IMR-90 (cell line): ENCODE measurements around the gene CLASRP. TPM values are rescaled to one million over a fixed set of nuclear protein-coding genes. Genes with fewer than 3 reads are reported as not detected.

ENCODE experiments used
- ATAC-seq: fragments of 200-7000 bp; cut with Tn5 transposase; 2 replicates; pipeline ENCODE4 v1.9.1; 2020; ENCODE audit warnings: low read depth, mild to moderate bottlenecking, moderate library complexity
- BruUV-seq: library from RNA; stranded (reverse); fragments of 400-500 nt; replicated peaks from 2 replicates; lab custom pipeline; 2021; lab: Mats Ljungman, UMichigan
- CTCF ChIA-PET: fragments of 300-600 bp; formaldehyde crosslinking; extraction: SDS; loops from one replicate; lab custom pipeline; 2021; ENCODE audit warnings: antibody characterized with exemption; lab: Yijun Ruan, JAX
- POLR2A ChIA-PET: fragments of 300-600 bp; sonication (Branson Sonifier 250); formaldehyde crosslinking; loops from one replicate; lab custom pipeline; 2022; ENCODE audit warnings: antibody characterized with exemption; ENCODE audit not compliant: unreplicated experiment; lab: Charles Lee
- DNase-seq: peaks from one replicate; pipeline ENCODE4 v3.0.0; 2013
- H2AFZ ChIP-seq: replicated peaks from 2 replicates; pipeline ENCODE3; 2013; ENCODE audit warnings: low read length, mild to moderate bottlenecking; ENCODE audit not compliant: poor library complexity
- H2AK5ac ChIP-seq: 2 replicates; pipeline ENCODE4 v1.6.1; 2013; ENCODE audit warnings: low read depth, low read length, inconsistent platforms
- H2AK9ac ChIP-seq: replicated peaks from 2 replicates; pipeline ENCODE3; 2013; ENCODE audit warnings: mild to moderate bottlenecking, low read depth, low read length, moderate library complexity; ENCODE audit not compliant: poor library complexity
- H2BK120ac ChIP-seq: 2 replicates; pipeline ENCODE4 v1.6.1; 2013; ENCODE audit warnings: low read depth, low read length, inconsistent platforms
- H2BK15ac ChIP-seq: 3 replicates; pipeline ENCODE4 v1.6.1; 2013; ENCODE audit warnings: low read depth, low read length, inconsistent platforms
- H2BK20ac ChIP-seq: 2 replicates; pipeline ENCODE4 v1.6.1; 2013; ENCODE audit warnings: low read depth, mild to moderate bottlenecking, inconsistent platforms, low read length, moderate library complexity
- H2BK5ac ChIP-seq: 2 replicates; pipeline ENCODE4 v1.6.1; 2013; ENCODE audit warnings: mild to moderate bottlenecking, low read depth, low read length, inconsistent platforms; ENCODE audit not compliant: poor library complexity, severe bottlenecking
- H3K14ac ChIP-seq: replicated peaks from 2 replicates; pipeline ENCODE4 v1.6.1; 2013; ENCODE audit warnings: low read depth, low read length, inconsistent platforms
- H3K18ac ChIP-seq: 2 replicates; pipeline ENCODE4 v1.6.1; 2013; ENCODE audit warnings: low read depth, low read length, control low read depth
- H3K23ac ChIP-seq: 2 replicates; pipeline ENCODE4 v1.6.1; 2013; ENCODE audit warnings: low read depth, low read length, inconsistent platforms
- H3K27ac ChIP-seq: 2 replicates; pipeline ENCODE4 v1.5.1; 2013; ENCODE audit warnings: mild to moderate bottlenecking, control low read depth, low read length; ENCODE audit not compliant: insufficient read depth
- H3K27me3 ChIP-seq: 2 replicates; pipeline ENCODE4 v1.6.1; 2013; ENCODE audit warnings: low read length; ENCODE audit not compliant: control insufficient read depth, insufficient read depth
- H3K36me3 ChIP-seq: 2 replicates; pipeline ENCODE4 v1.6.1; 2013; ENCODE audit warnings: low read length, mixed read lengths; ENCODE audit not compliant: control insufficient read depth, insufficient read depth
- H3K4ac ChIP-seq: 2 replicates; pipeline ENCODE4 v1.6.1; 2013; ENCODE audit warnings: low read depth, low read length, inconsistent platforms
- H3K4me1 ChIP-seq: 2 replicates; pipeline ENCODE4 v1.6.1; 2013; ENCODE audit warnings: low read length, mixed read lengths; ENCODE audit not compliant: control insufficient read depth, insufficient read depth
- H3K4me2 ChIP-seq: 2 replicates; pipeline ENCODE4 v1.6.1; 2013; ENCODE audit warnings: low read depth, mild to moderate bottlenecking, control low read depth, low read length, moderate library complexity
- H3K4me3 ChIP-seq: 2 replicates; pipeline ENCODE4 v1.5.1; 2013; ENCODE audit warnings: low read depth, mild to moderate bottlenecking, control low read depth, low read length, moderate library complexity; ENCODE audit not compliant: insufficient read depth
- H3K56ac ChIP-seq: 2 replicates; pipeline ENCODE4 v1.6.1; 2013; ENCODE audit warnings: low read length, inconsistent platforms; ENCODE audit not compliant: insufficient read depth; ENCODE audit errors: extremely low read depth
- H3K79me1 ChIP-seq, 2 experiments: 2 replicates each; pipeline ENCODE4 v1.6.1; 2013; ENCODE audit warnings: low read length in 2 of 2, inconsistent platforms in 1 of 2, low read depth in 1 of 2
- H3K9ac ChIP-seq: 2 replicates; pipeline ENCODE4 v1.6.1; 2013; ENCODE audit warnings: low read depth, low read length, control low read depth
- H3K9me1 ChIP-seq: 2 replicates; pipeline ENCODE4 v1.6.1; 2013; ENCODE audit warnings: low read length, inconsistent platforms; ENCODE audit not compliant: insufficient read depth
- H3K9me3 ChIP-seq: 2 replicates; pipeline ENCODE4 v1.6.1; 2013; ENCODE audit warnings: low read length; ENCODE audit not compliant: control insufficient read depth, insufficient read depth
- H4K20me1 ChIP-seq: 2 replicates; pipeline ENCODE4 v1.6.1; 2013; ENCODE audit warnings: low read length, inconsistent platforms; ENCODE audit not compliant: insufficient read depth
- H4K5ac ChIP-seq: 2 replicates; pipeline ENCODE4 v1.6.1; 2013; ENCODE audit warnings: mild to moderate bottlenecking, low read depth, low read length, control low read depth
- H4K8ac ChIP-seq, 2 experiments: 2 replicates each; pipeline ENCODE4 v1.6.1; 2013; ENCODE audit warnings: low read depth in 2 of 2, low read length in 2 of 2, control low read depth in 1 of 2, inconsistent platforms in 1 of 2
- H4K91ac ChIP-seq: 2 replicates; pipeline ENCODE4 v1.6.1; 2013; ENCODE audit warnings: low read depth, low read length, inconsistent platforms; ENCODE audit not compliant: insufficient read depth
- CEBPB ChIP-seq: IDR thresholded peaks from 2 replicates; pipeline ENCODE4 v1.6.1; 2012; ENCODE audit warnings: low read depth, low read length, improper control_type of control experiment
- MAFK ChIP-seq: IDR thresholded peaks from 2 replicates; pipeline ENCODE4 v1.6.1; 2012; ENCODE audit warnings: low read depth, low read length, improper control_type of control experiment
- MXI1 ChIP-seq: IDR thresholded peaks from 2 replicates; pipeline ENCODE4 v1.6.1; 2012; ENCODE audit warnings: low read depth, mild to moderate bottlenecking, low read length, moderate library complexity, borderline replicate concordance
- WGBS, 2 experiments: methylation state at CpG; one replicate each; pipeline versions ENCODE4 v1.1.5 to v1.1.7; 2013; ENCODE audit warnings: missing lambda C conversion rate in 2 of 2; ENCODE audit not compliant: insufficient read length in 1 of 2; ENCODE audit errors: extremely low coverage in 2 of 2; 5-methylcytosine and 5-hydroxymethylcytosine counted together
- dilution Hi-C: fragments of 300-500 bp; cut with HindIII; formaldehyde crosslinking; loops from one replicate; pipeline ENCODE4 v1.14.3; 2018; ENCODE audit warnings: low sequenced_read_pairs; ENCODE audit not compliant: unreplicated experiment
- in situ Hi-C: fragments of 300-500 bp; cut with MboI; formaldehyde crosslinking; loops from 3 replicates; pipeline ENCODE4 v1.14.3; 2019; ENCODE audit warnings: low sequenced_read_pairs, inconsistent platforms, mixed read lengths
- intact Hi-C: fragments of 100-400 bp; cut with micrococcal nuclease; formaldehyde crosslinking; loops from 2 replicates; pipeline ENCODE4 v1.10.0; 2022
- polyA plus RNA-seq, 3 experiments: library from polyadenylated mRNA; depleted of rRNA; stranded (reverse); fragments of >200 nt; gene quantifications; 2 replicates each; pipeline ENCODE4 v1.2.3, GENCODE V29; 2012; ENCODE audit warnings: low replicate concordance in 1 of 3
- total RNA-seq: library from RNA; depleted of rRNA; stranded (reverse); fragments of >200 nt; gene quantifications from 2 replicates; pipeline ENCODE4 v1.2.3, GENCODE V29; 2012

The CLASRP gene
- total and polyA plus RNA-seq, 2 of the 4 experiments (the other 2 are of a cell fraction): 19.9 to 31.7 TPM

DNA sequence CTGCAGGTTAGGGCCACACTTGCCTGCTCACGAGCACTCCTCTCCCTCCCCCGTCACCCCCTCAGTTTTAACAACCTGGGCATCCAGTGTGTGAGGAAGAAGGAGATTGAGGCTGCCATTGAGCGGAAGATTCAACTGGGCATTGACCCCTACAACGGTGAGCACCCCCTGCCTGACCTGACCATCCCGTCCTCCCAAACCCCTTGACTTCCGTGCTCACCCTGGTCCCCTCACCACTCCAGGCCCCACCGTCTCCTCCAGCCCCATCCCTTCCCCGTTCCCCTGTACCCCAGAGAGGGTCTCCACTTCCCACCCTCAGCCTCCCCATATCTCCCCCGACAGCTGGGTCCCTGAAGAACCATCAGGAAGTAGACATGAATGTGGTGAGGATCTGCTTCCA is 13.6 kb upstream of the CLASRP start:
- WGBS, 2 experiments: no CpG with 5 or more reads among the region's 9 CpGs
- Histone ChIP-seq H2BK15ac (no peak overlapping the region), H4K20me1 (no peaks in the 10 kb centered on the region), H3K4me3 (no peak overlapping the region), H2AFZ (no peak overlapping the region), H3K36me3 (peaks cover 18% of the 10 kb centered on the region), H2AK9ac (no peak overlapping the region), H3K27me3 (no peaks in the 10 kb centered on the region), H3K79me1 (no peaks in the 10 kb centered on the region), H3K4me2 (no peak overlapping the region), H3K4ac (no peak overlapping the region), H3K14ac (no peak overlapping the region), H3K4me1 (no peaks in the 10 kb centered on the region), H2AK5ac (no peak overlapping the region), H3K23ac (no peak overlapping the region), H3K9me3 (no peaks in the 10 kb centered on the region), H3K9me1 (no peaks in the 10 kb centered on the region), H3K18ac (no peak overlapping the region), H2BK5ac (no peak overlapping the region), H4K8ac (no peak overlapping the region), H2BK20ac (no peak overlapping the region), H4K5ac (no peak overlapping the region), H3K56ac (no peak overlapping the region), H4K91ac (no peak overlapping the region), H2BK120ac (no peak overlapping the region), H3K27ac (no peak overlapping the region), H3K9ac (no peak overlapping the region)
- in situ Hi-C loops (no loop called here), dilution Hi-C loops (no loop called here), intact Hi-C loops (no loop called here)
- TF ChIP-seq MXI1 (no peak), MAFK (no peak), CEBPB (no peak)
- ChIA-PET CTCF (no interaction called here), POLR2A (no interaction called here)
- ATAC-seq (no peak), DNase-seq (no peak)
- no TSS peak for BruUV-seq
